GM18502 (cell line): ENCODE measurements around the gene CCDC28B.
"Not testable (repeated sequence)": the region's sequence is repeated elsewhere in the genome, so short reads cannot be mapped to it uniquely, and the experiment has no call there.

Experiments
- ATAC-seq: cut with Tn5 transposase; IDR thresholded peaks from one replicate; pipeline ENCODE4 v1.9.1; 2021; ENCODE audit warnings: mild to moderate bottlenecking; ENCODE audit not compliant: unreplicated experiment, poor library complexity

CCDC28B gene

DNA sequence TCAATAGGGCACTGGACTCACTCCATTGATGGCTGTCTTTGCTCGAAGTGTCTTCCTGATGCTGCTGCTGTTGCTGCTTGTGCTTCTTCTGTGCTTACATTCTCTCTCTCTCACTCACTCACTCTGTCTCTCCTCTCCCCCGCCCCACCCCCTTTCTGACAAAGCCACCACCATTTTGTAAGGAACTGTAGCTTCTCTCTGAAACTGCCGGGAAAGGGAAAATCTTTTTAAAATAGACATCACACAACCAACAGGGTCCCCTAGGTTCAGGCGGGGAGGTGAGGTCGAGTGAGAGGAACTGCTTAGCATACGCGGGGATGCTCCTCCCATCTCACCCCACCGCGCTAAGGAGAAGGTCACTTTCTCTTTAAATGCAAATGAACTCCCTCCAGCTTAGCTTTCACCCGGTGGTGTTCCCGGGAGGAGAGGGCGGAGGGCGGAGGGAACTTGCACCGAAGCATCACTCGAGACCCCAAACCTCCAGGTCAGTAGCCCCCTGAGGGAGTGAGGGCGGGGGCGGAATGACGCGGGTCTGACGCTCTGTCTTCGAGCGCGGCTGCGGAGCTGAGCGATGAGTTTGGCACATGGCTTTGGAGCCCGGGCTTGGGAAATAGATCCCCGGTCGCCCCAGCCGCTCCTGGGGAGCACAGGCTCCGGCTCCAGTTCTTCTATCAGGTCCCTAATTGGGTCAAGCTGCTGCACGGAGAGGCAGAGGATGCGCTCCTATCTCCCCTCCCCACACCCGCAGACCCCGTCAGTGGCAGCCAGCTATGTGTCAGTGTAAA lies at the start of gene CCDC28B:
Gene CCDC28B, plus strand, starts transcription at position 370 of the 785 bp plus-strand sequence. CDS start 1,341 bp downstream, outside the sequence.
- peak; percentile 30 for ATAC-seq

DNA sequence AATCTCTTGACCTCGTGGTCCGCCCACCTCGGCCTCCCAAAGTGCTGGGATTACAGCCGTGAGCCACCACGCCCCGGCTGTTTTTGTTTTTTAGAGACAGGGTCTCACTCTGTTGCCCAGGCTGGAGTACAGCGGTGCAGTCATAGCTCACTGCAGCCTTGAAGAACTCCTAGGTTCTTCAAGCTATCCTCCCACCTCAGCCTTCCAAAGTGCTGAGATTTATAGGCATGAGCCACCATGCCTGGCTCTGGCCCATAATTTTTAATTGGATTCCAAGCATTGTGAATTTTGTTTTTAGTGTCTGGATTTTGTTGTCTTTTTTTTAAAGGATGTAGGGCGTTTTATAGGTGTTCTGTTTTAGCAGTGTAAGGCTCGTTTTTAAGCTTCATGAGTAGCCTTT lies 49.5 kb upstream of the CCDC28B start:
- ATAC-seq: no peak

GRCh38 chr1:32151319-32151787 lies 49.0 kb upstream of the CCDC28B start:
- no peak for ATAC-seq

GRCh38 chr1:32159189-32159588 lies 41.2 kb upstream of the CCDC28B start:
- ATAC-seq: no peak

- no peak for ATAC-seq
Measured at GRCh38 chr1:32163405-32163804, 37.0 kb upstream of the CCDC28B start.

DNA sequence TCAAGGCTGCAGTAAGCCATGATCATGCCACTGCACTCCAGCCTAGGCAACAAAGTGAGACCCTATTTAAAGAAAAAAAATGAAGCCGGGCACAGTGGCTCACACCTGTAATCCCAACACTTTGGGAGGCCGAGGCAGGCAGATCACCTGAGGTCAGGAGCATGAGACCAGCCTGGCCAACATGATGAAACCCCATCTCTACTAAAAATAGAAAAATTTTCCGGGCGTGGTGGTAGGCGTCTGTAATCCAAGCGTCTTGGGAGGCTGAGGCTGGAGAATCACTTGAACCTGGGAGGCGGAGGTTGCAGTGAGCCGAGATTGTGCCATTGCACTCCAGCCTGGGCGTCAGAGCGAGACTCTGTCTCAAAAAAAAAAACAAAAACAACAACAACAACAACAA lies 34.8 kb upstream of the CCDC28B start:
- ATAC-seq: not testable (repeated sequence)

- ATAC-seq: no peak
Measured at GRCh38 chr1:32170991-32171390, 29.4 kb upstream of the CCDC28B start.

DNA sequence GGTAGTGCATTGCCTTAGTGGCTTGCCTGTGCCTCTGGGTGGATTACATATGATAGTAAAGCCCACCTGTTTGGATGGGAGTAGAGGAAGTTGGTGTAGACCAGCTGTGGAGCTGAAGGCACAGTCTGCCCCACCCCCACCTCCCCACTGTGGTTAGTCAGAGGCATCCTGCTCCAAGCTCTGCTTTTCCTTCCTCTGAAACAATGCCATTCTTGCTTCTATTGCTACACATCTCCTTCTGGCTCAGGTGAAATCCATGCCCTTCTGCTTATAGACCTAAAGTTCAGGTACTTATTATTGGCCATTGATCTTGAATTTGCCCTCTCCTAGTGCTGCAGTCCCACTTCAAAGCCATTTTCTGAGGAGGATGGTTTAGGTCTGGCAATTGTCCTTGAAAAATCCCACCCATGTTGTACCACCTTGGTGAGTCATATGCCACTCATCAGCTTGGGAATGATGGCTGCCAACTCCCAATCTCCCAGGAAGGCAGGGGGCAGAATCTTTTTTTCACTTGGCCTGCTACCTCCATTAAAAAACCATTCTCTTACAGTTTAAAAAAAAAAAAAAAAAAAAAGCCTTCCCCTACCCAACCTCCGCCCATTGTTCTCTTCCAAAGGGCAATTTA lies 27.7 kb upstream of the CCDC28B start:
- no peak for ATAC-seq

GRCh38 chr1:32178380-32179192 lies 21.8 kb upstream of the CCDC28B start:
- no peak for ATAC-seq

- ATAC-seq: no peak
Measured at GRCh38 chr1:32179193-32179442, 21.3 kb upstream of the CCDC28B start.

GRCh38 chr1:32179443-32180185 lies 20.8 kb upstream of the CCDC28B start, which contains the start of gene TXLNA:
TXLNA (plus strand) TSS chr1:32179675; CDS start chr1:32180346, 671 bp downstream.
- ATAC-seq: peak; percentile 88

- no peak for ATAC-seq
Measured at GRCh38 chr1:32180186-32181060, 20.0 kb upstream of the CCDC28B start.

DNA sequence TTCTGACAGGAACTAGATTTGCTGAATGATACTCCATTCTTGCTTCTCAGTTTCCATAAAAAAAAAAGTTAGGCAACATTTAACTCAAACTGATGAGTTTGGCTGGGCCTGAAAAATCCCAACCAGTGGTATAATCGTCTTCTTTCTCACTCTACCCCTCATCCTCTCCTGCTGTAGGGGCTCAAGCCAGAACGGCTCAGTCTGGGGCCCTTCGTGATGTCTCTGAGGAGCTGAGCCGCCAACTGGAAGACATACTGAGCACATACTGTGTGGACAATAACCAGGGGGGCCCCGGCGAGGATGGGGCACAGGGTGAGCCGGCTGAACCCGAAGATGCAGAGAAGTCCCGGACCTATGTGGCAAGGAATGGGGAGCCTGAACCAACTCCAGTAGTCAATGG lies 19.3 kb upstream of the CCDC28B start:
- ATAC-seq: no peak

DNA sequence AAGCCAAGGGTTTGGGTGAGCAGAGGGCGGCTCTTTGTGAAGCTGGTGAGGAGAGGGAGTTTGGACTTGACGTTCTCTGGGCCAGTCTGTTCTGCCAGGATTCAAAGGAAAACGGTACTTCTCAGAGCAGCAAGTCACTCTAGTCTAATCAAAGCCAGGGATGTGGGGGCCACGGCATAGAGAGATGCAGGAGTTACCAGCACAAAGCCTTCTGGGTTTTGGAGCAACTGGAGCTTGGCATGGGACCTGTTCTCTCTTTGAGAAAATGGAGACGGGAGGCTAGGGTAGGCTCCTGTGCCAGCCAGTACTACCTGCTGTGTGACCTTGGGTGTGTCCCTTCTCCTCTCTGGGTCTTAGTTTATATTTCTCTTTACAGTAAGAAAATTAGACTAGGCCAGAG lies 18.8 kb upstream of the CCDC28B start:
- no peak for ATAC-seq

DNA sequence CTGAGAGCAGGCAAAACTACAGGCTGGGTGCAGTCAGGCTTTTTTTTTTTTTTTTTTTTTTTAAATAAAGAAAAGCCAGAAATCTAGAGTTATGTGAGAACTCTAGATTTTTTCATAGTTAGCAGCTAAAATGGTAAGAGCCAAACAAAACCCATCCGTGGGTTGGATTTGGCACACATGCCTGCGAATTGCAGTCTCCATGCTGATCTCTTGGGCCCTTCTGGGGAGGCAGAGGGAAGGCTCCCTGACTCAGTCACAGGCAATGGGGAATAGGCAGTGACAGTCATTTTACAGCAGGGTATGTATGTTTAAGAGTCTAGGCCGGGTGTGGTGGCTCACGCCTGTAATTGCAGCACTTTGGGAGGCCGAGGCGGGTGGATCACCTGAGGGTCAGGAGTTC lies 18.3 kb upstream of the CCDC28B start:
- ATAC-seq: no peak

DNA sequence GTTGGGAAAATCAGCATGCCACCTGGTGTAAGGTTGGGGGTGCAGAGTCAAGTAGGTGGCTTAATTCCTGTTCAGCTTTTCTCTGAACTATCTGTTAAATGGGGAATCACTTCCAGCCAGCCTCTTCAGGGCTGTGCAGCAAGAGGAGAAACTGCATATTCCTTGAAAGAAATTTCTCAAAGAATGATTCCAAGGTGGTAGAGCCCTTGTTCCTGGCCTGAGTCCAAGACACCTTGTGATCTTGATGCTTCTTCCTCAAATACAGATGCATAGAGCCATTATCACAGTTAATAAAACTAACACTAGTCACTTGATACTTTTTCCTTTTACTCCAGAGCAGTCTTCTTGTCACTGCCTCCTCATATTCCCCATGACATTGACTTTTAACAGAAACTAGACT lies 15.7 kb upstream of the CCDC28B start:
- ATAC-seq: no peak

DNA sequence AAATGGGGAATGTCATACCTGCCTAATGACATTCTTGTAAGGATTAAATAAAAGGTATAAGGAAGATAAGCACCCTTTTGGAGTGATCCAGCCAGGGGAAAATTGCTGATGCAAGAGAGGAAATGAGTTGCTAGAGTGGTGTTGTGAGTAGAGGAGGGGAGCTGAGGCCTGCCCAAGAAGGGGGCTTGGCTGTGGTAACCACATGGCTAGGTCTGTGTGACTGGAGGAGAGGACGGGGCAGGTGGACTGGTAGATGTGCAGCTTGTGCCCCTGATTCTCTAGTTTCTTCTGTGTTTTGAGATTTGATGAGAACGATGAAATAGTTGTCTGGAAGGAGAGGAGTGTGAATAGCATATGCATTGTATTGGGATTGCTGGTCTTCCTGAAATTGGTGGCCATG lies 14.3 kb upstream of the CCDC28B start:
- no peak for ATAC-seq

GRCh38 chr1:32186491-32186890 lies 13.9 kb upstream of the CCDC28B start:
- no peak for ATAC-seq

DNA sequence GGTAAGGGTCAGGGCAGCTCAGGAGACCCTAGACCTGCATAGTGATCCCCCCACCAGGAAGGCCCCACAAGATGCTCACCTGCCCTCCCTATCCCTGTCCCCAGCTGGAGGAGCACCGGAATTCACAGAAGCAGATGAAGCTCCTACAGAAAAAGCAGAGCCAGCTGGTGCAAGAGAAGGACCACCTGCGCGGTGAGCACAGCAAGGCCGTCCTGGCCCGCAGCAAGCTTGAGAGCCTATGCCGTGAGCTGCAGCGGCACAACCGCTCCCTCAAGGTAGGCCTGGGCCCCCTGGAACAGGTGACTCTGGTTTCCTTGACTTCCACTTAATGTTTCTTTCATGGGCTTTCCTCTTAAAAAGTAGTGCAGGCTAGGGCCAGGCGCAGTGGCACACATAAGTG lies 12.5 kb upstream of the CCDC28B start:
- ATAC-seq: no peak
